ENCODE results near the gene RPS2.

The RPS2 gene

DNA sequence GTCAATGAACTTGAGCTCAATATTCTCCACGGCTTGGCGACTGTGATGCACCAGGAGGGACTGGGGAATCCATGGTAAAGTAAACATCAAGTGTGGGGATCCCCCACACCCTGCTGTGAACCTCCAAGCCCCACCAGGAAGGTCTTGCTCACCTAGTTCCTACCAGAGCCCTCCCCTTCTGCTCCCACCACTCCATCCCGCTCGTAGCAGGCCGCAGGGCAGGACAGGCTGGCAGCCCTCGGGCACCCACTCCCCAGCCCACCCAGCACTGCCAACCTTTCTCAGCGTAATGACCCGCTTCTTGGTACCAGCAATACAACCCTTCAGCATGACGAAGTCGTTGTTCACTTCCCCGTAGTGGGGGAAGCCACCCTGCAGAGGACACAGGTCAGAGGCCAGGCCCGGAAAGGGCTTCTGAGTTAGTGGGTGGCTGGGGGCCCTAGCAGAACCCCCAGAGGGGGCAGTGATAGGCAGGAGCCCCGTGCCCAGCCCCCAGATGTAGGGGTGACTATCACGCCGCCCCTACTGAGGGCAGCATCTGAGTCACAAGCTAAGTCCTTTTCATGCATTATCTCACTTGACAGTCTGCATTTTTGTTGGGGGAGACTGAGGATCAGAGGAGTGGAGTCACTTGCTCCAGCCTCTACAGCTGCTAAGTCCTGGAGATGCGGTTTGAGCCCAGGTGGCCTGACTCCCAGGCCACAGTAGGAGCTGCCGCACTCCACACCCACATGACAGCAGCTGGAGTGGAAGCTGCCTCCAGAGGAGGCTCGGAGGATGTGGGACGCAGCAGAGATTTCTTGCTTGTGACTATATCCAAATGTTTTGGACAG lies 18.9 kb downstream of the RPS2 start:
- WGBS (ENCODE audit: extremely low coverage, insufficient coverage, insufficient read length): no CpG with 5 or more reads among the region's 19 CpGs
- H3K36me3 ChIP-seq (ENCODE audit: control insufficient read depth in 1 of 2, insufficient read depth in 2 of 2, low read length in 2 of 2): peaks cover 0 to under 1% of the 10 kb centered on the region in 2 experiments
- H3K4ac ChIP-seq (ENCODE audit: low read depth, low read length): no peak overlapping the region
- H3K18ac ChIP-seq (ENCODE audit: low read length): no peak overlapping the region
- DNase-seq: peak in 1 of 2 donors; percentile 78
- no peak overlapping the region for H3K9ac ChIP-seq (ENCODE audit: low read length)
- no peak overlapping the region for H4K91ac ChIP-seq (ENCODE audit: low read depth, low read length)
- no peak overlapping the region for H2BK12ac ChIP-seq (ENCODE audit: low read length)
- no peak overlapping the region for H2AFZ ChIP-seq (ENCODE audit: insufficient read depth, low read length, poor library complexity)
- H2AK5ac ChIP-seq (ENCODE audit: low read length): no peak overlapping the region
- H3K14ac ChIP-seq (ENCODE audit: low read length): no peak overlapping the region
- no peak overlapping the region for H4K8ac ChIP-seq (ENCODE audit: low read depth, low read length)
- peaks cover 3% of the 10 kb centered on the region for H3K79me2 ChIP-seq (ENCODE audit: control insufficient read depth, insufficient read depth, low read length, poor library complexity)
- no peak overlapping the region for H3K23ac ChIP-seq (ENCODE audit: low read length)
- peaks cover 16 to 21% of the 10 kb centered on the region in 2 experiments for H3K4me1 ChIP-seq (ENCODE audit: control insufficient read depth in 1 of 2, insufficient read depth in 2 of 2, low read length in 2 of 2)
- H3K4me2 ChIP-seq (ENCODE audit: low read length): no peak overlapping the region
- no peak overlapping the region for H2BK120ac ChIP-seq (ENCODE audit: insufficient read depth, low read length, poor library complexity)
- no peak overlapping the region for H3K4me3 ChIP-seq (ENCODE audit: low read depth, low read length)
- peaks cover 7% of the 10 kb centered on the region for H3K79me1 ChIP-seq (ENCODE audit: low read length)
- no peak overlapping the region for H4K12ac ChIP-seq (ENCODE audit: low read depth, low read length)
- no peak overlapping the region for H2BK5ac ChIP-seq (ENCODE audit: low read depth, low read length, poor library complexity)
- no peak overlapping the region for H3K27ac ChIP-seq (ENCODE audit: low read depth, low read length)
- H3K27me3 ChIP-seq (ENCODE audit: insufficient read depth, low read length): no peaks in the 10 kb centered on the region
- peaks cover 10% of the 10 kb centered on the region for H3K9me3 ChIP-seq (ENCODE audit: insufficient read depth, low read depth, low read length)

DNA sequence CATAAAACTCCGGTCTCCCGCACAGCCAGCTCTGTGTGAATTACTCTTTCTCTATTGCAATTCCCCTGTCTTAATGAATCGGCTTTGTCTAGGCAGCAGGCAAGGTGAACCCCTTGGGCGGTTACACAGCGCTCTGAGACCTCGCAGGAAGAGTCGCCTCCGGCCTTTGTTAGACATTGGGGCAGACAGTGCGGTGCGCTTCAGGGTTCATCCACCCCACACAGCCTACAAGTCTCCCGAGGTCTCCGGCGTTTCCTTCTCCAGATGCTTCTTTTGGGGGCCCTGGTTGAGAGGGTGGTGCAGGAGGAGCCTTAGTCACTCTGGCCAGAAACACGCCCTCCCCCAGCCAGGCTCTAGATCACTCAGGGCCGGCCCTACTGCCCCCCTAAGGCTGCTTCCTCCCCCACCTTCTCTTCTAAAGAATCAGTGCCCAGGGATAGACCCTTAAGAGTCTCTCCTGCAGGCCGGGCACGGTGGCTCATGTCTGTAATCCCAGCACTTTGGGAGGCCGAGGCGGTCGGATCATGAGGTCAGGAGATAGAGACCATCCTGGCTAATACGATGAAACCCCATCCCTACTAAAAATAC lies 19.9 kb downstream of the RPS2 start:
- no peak overlapping the region for H2BK120ac ChIP-seq (ENCODE audit: insufficient read depth, low read length, poor library complexity)
- no peak overlapping the region for H2BK12ac ChIP-seq (ENCODE audit: low read length)
- no peak overlapping the region for H4K12ac ChIP-seq (ENCODE audit: low read depth, low read length)

DNA sequence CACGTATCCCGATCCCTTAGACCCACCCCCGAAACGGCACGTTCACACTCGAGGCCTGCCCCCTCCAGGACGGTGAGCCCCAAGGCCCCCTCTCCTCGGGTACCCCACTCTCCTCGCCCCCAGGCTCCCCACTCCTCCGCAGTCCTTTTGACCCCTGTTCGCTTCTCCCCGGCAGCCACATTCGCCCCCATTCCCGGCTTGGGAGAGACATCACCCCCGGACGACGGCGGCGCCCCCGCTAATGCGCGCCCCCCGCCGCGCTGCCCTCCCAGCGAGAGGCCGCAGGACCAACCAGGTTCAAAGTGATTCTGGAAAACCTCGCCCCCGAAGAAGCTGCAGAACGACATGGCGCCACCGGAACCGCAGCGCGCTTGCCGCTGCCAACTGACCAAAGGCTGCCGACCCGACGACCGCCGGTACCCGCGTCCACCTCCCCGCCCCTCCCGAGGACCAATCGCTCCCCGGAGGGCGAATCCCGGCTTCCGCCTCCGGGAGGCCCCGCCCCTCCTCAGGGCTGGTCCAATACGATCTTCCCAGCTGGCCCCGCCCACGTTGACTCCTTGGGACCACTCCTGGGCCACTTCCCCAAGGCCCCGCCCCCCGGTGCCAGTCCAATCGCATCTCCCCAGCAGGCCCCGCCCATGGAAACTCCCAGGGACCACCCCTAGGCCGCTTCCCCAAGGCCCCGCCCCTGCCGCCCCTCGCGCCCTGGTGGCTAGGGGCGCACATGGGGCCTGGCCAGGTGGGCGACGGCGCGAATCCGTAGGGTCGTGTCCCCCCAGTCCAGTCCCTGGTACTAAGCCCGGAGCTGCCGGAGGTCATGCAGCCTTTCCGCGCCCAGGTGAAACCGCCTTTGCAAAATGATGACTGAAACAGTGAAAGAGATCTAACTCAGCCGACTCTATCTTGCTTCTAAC lies 21.6 kb downstream of the RPS2 start, which contains the start of gene MSRB1:
MSRB1 (minus strand) TSS at position 390 of the 917 bp plus-strand sequence; CDS start at position 347, 43 bp downstream.
- H2BK12ac ChIP-seq (ENCODE audit: low read length): no peak within 1 kb of the TSS
- no peaks in the 10 kb centered on the region for H3K27me3 ChIP-seq (ENCODE audit: insufficient read depth, low read length)
- H2BK120ac ChIP-seq (ENCODE audit: insufficient read depth, low read length, poor library complexity): peak within 1 kb of the TSS; percentile 35
- H3K4me1 ChIP-seq (ENCODE audit: control insufficient read depth in 1 of 2, insufficient read depth in 2 of 2, low read length in 2 of 2): peaks cover 22 to 26% of the 10 kb centered on the region in 2 experiments
- H3K79me2 ChIP-seq (ENCODE audit: control insufficient read depth, insufficient read depth, low read length, poor library complexity): peaks cover 3% of the 10 kb centered on the region
- peak within 1 kb of the TSS; percentile 73 for H3K9ac ChIP-seq (ENCODE audit: low read length)
- H3K79me1 ChIP-seq (ENCODE audit: low read length): peaks cover 7% of the 10 kb centered on the region
- peaks cover 19 to 23% of the 10 kb centered on the region in 2 experiments for H3K36me3 ChIP-seq (ENCODE audit: control insufficient read depth in 1 of 2, insufficient read depth in 2 of 2, low read length in 2 of 2)
- peak within 1 kb of the TSS; percentile 35 for H2BK5ac ChIP-seq (ENCODE audit: low read depth, low read length, poor library complexity)
- peak within 1 kb of the TSS; percentile 84 for H3K4me3 ChIP-seq (ENCODE audit: low read depth, low read length)
- peak within 1 kb of the TSS; percentile 76 for H3K14ac ChIP-seq (ENCODE audit: low read length)
- H3K27ac ChIP-seq (ENCODE audit: low read depth, low read length): peak within 1 kb of the TSS; percentile 11
- H4K91ac ChIP-seq (ENCODE audit: low read depth, low read length): peak within 1 kb of the TSS; percentile 88
- peak within 1 kb of the TSS; percentile 92 for H3K4me2 ChIP-seq (ENCODE audit: low read length)
- peak within 1 kb of the TSS; percentile 75 for H3K18ac ChIP-seq (ENCODE audit: low read length)
- H4K8ac ChIP-seq (ENCODE audit: low read depth, low read length): peak within 1 kb of the TSS; percentile 90
- H4K12ac ChIP-seq (ENCODE audit: low read depth, low read length): peak within 1 kb of the TSS; percentile 19
- peak within 1 kb of the TSS; percentile 30 for H3K4ac ChIP-seq (ENCODE audit: low read depth, low read length)
- peaks cover 7% of the 10 kb centered on the region for H3K9me3 ChIP-seq (ENCODE audit: insufficient read depth, low read depth, low read length)
- peak within 1 kb of the TSS; percentile 75 for H2AFZ ChIP-seq (ENCODE audit: insufficient read depth, low read length, poor library complexity)
- no peak within 1 kb of the TSS for H3K23ac ChIP-seq (ENCODE audit: low read length)
- no CpG with 5 or more reads among the region's 77 CpGs for WGBS (ENCODE audit: extremely low coverage, insufficient coverage, insufficient read length)
- peak within 1 kb of the TSS; percentile 34 for H2AK5ac ChIP-seq (ENCODE audit: low read length)
- DNase-seq: peak; percentile 99 to 100

More for the DNA sequence above, 19.9 kb downstream of the RPS2 start:
- H2AK5ac ChIP-seq (ENCODE audit: low read length): no peak overlapping the region
- H2BK5ac ChIP-seq (ENCODE audit: low read depth, low read length, poor library complexity): no peak overlapping the region
- H3K14ac ChIP-seq (ENCODE audit: low read length): no peak overlapping the region
- no peak overlapping the region for H3K4ac ChIP-seq (ENCODE audit: low read depth, low read length)
- H3K36me3 ChIP-seq (ENCODE audit: control insufficient read depth in 1 of 2, insufficient read depth in 2 of 2, low read length in 2 of 2): peaks cover 4 to 7% of the 10 kb centered on the region in 2 experiments
- WGBS (ENCODE audit: extremely low coverage, insufficient coverage, insufficient read length): no CpG with 5 or more reads among the region's 21 CpGs
- peaks cover 3% of the 10 kb centered on the region for H3K79me2 ChIP-seq (ENCODE audit: control insufficient read depth, insufficient read depth, low read length, poor library complexity)
- H3K4me1 ChIP-seq (ENCODE audit: control insufficient read depth in 1 of 2, insufficient read depth in 2 of 2, low read length in 2 of 2): peaks cover 22 to 26% of the 10 kb centered on the region in 2 experiments
- H3K18ac ChIP-seq (ENCODE audit: low read length): no peak overlapping the region
- H3K9me3 ChIP-seq (ENCODE audit: insufficient read depth, low read depth, low read length): peaks cover 7% of the 10 kb centered on the region
- H3K9ac ChIP-seq (ENCODE audit: low read length): no peak overlapping the region
- H2AFZ ChIP-seq (ENCODE audit: insufficient read depth, low read length, poor library complexity): no peak overlapping the region
- H4K91ac ChIP-seq (ENCODE audit: low read depth, low read length): no peak overlapping the region
- no peaks in the 10 kb centered on the region for H3K27me3 ChIP-seq (ENCODE audit: insufficient read depth, low read length)
- no peak overlapping the region for H3K4me3 ChIP-seq (ENCODE audit: low read depth, low read length)
- H3K79me1 ChIP-seq (ENCODE audit: low read length): peaks cover 7% of the 10 kb centered on the region
- no peak overlapping the region for H3K4me2 ChIP-seq (ENCODE audit: low read length)
- no peak overlapping the region for H3K23ac ChIP-seq (ENCODE audit: low read length)
- DNase-seq: no peak
- H3K27ac ChIP-seq (ENCODE audit: low read depth, low read length): no peak overlapping the region
- H4K8ac ChIP-seq (ENCODE audit: low read depth, low read length): no peak overlapping the region

Data from trophoblast cell (in vitro differentiated cells and primary cell).